SK-N-SH (cell line): ENCODE data around the gene GAB4. TPM values are rescaled to one million over a fixed set of nuclear protein-coding genes. Genes with fewer than 3 reads are reported as not detected.

ENCODE experiments used
- CTCF ChIA-PET: fragments of 300-600, 350-600 bp; formaldehyde crosslinking; extraction: SDS; loops from one replicate; lab custom pipeline; 2021; lab: Yijun Ruan, JAX
- POLR2A ChIA-PET: fragments of 350-600 bp; sonication (Branson Sonifier 250); formaldehyde crosslinking; extraction: SDS; loops from one replicate; lab custom pipeline; 2020; ENCODE audit warnings: antibody characterized with exemption, inconsistent platforms; lab: Yijun Ruan, JAX
- DNase-seq: peaks from one replicate; pipeline ENCODE4 v3.0.0; 2012
- H2AFZ ChIP-seq: fragments of 200-600 bp; sonication (generic); 2 replicates; pipeline ENCODE4 v1.8.1; 2016; ENCODE audit warnings: antibody characterized with exemption, mild to moderate bottlenecking, low read depth
- H3F3A ChIP-seq: fragments of 200-600 bp; sonication (generic); replicated peaks from 2 replicates; pipeline ENCODE3; 2016; ENCODE audit warnings: antibody characterized with exemption, mild to moderate bottlenecking; ENCODE audit not compliant: insufficient read depth
- H3K27ac ChIP-seq, 2 experiments: fragments of 200-500 bp in 1 of 2; fragments of 200-600 bp in 1 of 2; sonication (Bioruptor generic) in 1 of 2; sonication (generic), shearing (Covaris generic) in 1 of 2; 2 replicates each; pipeline versions ENCODE4 v1.5.1 to v1.6.1; 2014 to 2016; ENCODE audit warnings: low read depth in 2 of 2, inconsistent platforms in 1 of 2, low read length in 1 of 2, mild to moderate bottlenecking in 1 of 2, mixed read lengths in 1 of 2
- H3K27me3 ChIP-seq: fragments of 200-600 bp; sonication (generic), shearing (Covaris generic); 2 replicates; pipeline ENCODE4 v1.6.1; 2016; ENCODE audit warnings: mixed run types; ENCODE audit not compliant: insufficient read depth
- H3K36me3 ChIP-seq, 2 experiments: fragments of 200-500 bp in 1 of 2; fragments of 200-600 bp in 1 of 2; sonication (Bioruptor generic) in 1 of 2; sonication (generic) in 1 of 2; replicated peaks in 1 of 2; 2 replicates each; pipeline versions ENCODE3 to v1.5.1; 2014 to 2016; ENCODE audit warnings: low read length in 1 of 2, mild to moderate bottlenecking in 1 of 2; ENCODE audit not compliant: insufficient read depth in 2 of 2, control insufficient read depth in 1 of 2
- H3K4me1 ChIP-seq, 2 experiments: fragments of 200-500 bp in 1 of 2; fragments of 200-600 bp in 1 of 2; sonication (Bioruptor generic) in 1 of 2; sonication (generic), shearing (Covaris generic) in 1 of 2; 2 replicates each; pipeline versions ENCODE4 v1.5.1 to v1.6.1; 2014 to 2016; ENCODE audit warnings: low read depth in 1 of 2, low read length in 1 of 2, mixed run types in 1 of 2; ENCODE audit not compliant: insufficient read depth in 2 of 2, control insufficient read depth in 1 of 2
- H3K4me2 ChIP-seq: fragments of 200-600 bp; sonication (generic), shearing (Covaris generic); 2 replicates; pipeline ENCODE4 v1.6.1; 2017; ENCODE audit warnings: mixed run types
- H3K4me3 ChIP-seq, 2 experiments: fragments of 200-500 bp in 1 of 2; fragments of 200-600 bp in 1 of 2; sonication (Bioruptor generic) in 1 of 2; sonication (generic), shearing (Covaris generic) in 1 of 2; 2 replicates each; pipeline versions ENCODE4 v1.5.1 to v1.8.1; 2014 to 2016; ENCODE audit warnings: low read depth in 2 of 2, inconsistent platforms in 1 of 2, low read length in 1 of 2, mild to moderate bottlenecking in 1 of 2, mixed read lengths in 1 of 2, moderate library complexity in 1 of 2
- H3K79me2 ChIP-seq: fragments of 200-600 bp; sonication (generic); 2 replicates; pipeline ENCODE4 v1.8.1; 2017; ENCODE audit warnings: mild to moderate bottlenecking; ENCODE audit not compliant: insufficient read depth
- H3K9ac ChIP-seq: fragments of 200-600 bp; sonication (generic); 2 replicates; pipeline ENCODE4 v1.6.1; 2017; ENCODE audit warnings: mixed run types
- H3K9me2 ChIP-seq: fragments of 200-600 bp; sonication (generic); 2 replicates; pipeline ENCODE4 v1.6.1; 2017; ENCODE audit warnings: mixed run types
- H3K9me3 ChIP-seq: fragments of 200-600 bp; sonication (generic); 2 replicates; pipeline ENCODE4 v1.6.1; 2017; ENCODE audit warnings: mixed run types, mild to moderate bottlenecking, moderate library complexity
- H4K20me1 ChIP-seq: fragments of 200-600 bp; sonication (generic); 2 replicates; pipeline ENCODE4 v1.6.1; 2017; ENCODE audit warnings: mild to moderate bottlenecking, mixed run types; ENCODE audit not compliant: insufficient read depth
- CTCF ChIP-seq: fragments of 200-600 bp; sonication (generic); IDR thresholded peaks from 2 replicates; pipeline ENCODE4 v1.6.1; 2017; ENCODE audit warnings: antibody characterized with exemption, mild to moderate bottlenecking, moderate library complexity
- ELF1 ChIP-seq: IDR thresholded peaks from 2 replicates; pipeline ENCODE4 v1.4.0; 2012
- EZH2phosphoT487 ChIP-seq: fragments of 200-600 bp; sonication (generic); IDR thresholded peaks from 2 replicates; pipeline ENCODE4 v1.6.1; 2017; ENCODE audit warnings: low read depth, mixed run types, mild to moderate bottlenecking, antibody characterized with exemption, moderate library complexity, borderline replicate concordance
- FOSL2 ChIP-seq: IDR thresholded peaks from 2 replicates; pipeline ENCODE4 v1.4.0; 2012; ENCODE audit warnings: low read depth, mild to moderate bottlenecking, moderate library complexity, borderline replicate concordance
- FOXJ3 ChIP-seq: sonication (generic); formaldehyde crosslinking; IDR thresholded peaks from 2 replicates; pipeline ENCODE4 v1.5.1; 2020; ENCODE audit warnings: mild to moderate bottlenecking, missing genetic modification reagents
- GABPA ChIP-seq: IDR thresholded peaks from 2 replicates; pipeline ENCODE4 v1.4.0; 2012; ENCODE audit warnings: low read depth, mild to moderate bottlenecking
- JUND ChIP-seq: IDR thresholded peaks from 2 replicates; pipeline ENCODE4 v1.4.0; 2012
- MEF2A ChIP-seq: IDR thresholded peaks from 2 replicates; pipeline ENCODE4 v1.4.0; 2012; ENCODE audit warnings: low read depth, borderline replicate concordance
- MXI1 ChIP-seq: IDR thresholded peaks from 2 replicates; pipeline ENCODE4 v1.6.1; 2012; ENCODE audit warnings: mild to moderate bottlenecking, low read depth, low read length, improper control_type of control experiment
- NFIC ChIP-seq: IDR thresholded peaks from 2 replicates; pipeline ENCODE4 v1.4.0; 2012; ENCODE audit warnings: borderline replicate concordance
- NRF1 ChIP-seq: IDR thresholded peaks from 2 replicates; pipeline ENCODE4 v1.6.1; 2012; ENCODE audit warnings: low read depth, mild to moderate bottlenecking, low read length
- RAD21 ChIP-seq: IDR thresholded peaks from 2 replicates; pipeline ENCODE4 v1.6.1; 2012; ENCODE audit warnings: mild to moderate bottlenecking, low read length
- RCOR1 ChIP-seq: fragments of 150-350 bp; IDR thresholded peaks from 2 replicates; pipeline ENCODE4 v1.6.1; 2017; ENCODE audit warnings: antibody characterized with exemption, low read length
- REST ChIP-seq: IDR thresholded peaks from 2 replicates; pipeline ENCODE4 v1.6.1; 2012; ENCODE audit warnings: mild to moderate bottlenecking, low read depth, low read length, moderate library complexity
- RFX5 ChIP-seq: IDR thresholded peaks from 2 replicates; pipeline ENCODE4 v1.6.1; 2012; ENCODE audit warnings: mild to moderate bottlenecking, improper control_type of control experiment, low read length
- RXRA ChIP-seq: IDR thresholded peaks from 2 replicates; pipeline ENCODE4 v1.4.0; 2012; ENCODE audit warnings: low read depth, mild to moderate bottlenecking, borderline replicate concordance
- TAF1 ChIP-seq: IDR thresholded peaks from 2 replicates; pipeline ENCODE4 v1.6.1; 2012; ENCODE audit warnings: low read depth, mild to moderate bottlenecking, low read length, moderate library complexity, borderline replicate concordance
- TCF12 ChIP-seq: IDR thresholded peaks from 2 replicates; pipeline ENCODE4 v1.4.0; 2012
- USF1 ChIP-seq: IDR thresholded peaks from 2 replicates; pipeline ENCODE4 v1.4.0; 2012; ENCODE audit warnings: low read depth, borderline replicate concordance
- YY1 ChIP-seq: IDR thresholded peaks from 2 replicates; pipeline ENCODE4 v1.4.0; 2012; ENCODE audit warnings: low read depth, mild to moderate bottlenecking
- WGBS: methylation state at CpG from one replicate; pipeline ENCODE4 v1.1.6; 2017; ENCODE audit warnings: low lambda C conversion rate; 5-methylcytosine and 5-hydroxymethylcytosine counted together
- polyA plus RNA-seq, 3 experiments: library from polyadenylated mRNA; depleted of rRNA; stranded (reverse); fragments of >200 nt; gene quantifications; 2 replicates each; pipeline ENCODE4 v1.2.3, GENCODE V29; 2012
- TF ChIP-seq, protein P1 (sequence below): IDR thresholded peaks from 2 replicates; pipeline ENCODE4; 2012

GAB4 gene
- polyA plus RNA-seq, 1 of the 3 experiments (the other 2 are of a cell fraction), result not detected

GRCh38 chr22:16965560-16965959 lies 42.5 kb downstream of the GAB4 start:
- no peaks in the 10 kb centered on the region for H3K9me2 ChIP-seq
- H3K9me3 ChIP-seq, result no peaks in the 10 kb centered on the region
- H3K79me2 ChIP-seq, result no peaks in the 10 kb centered on the region
- H3K27me3 ChIP-seq, result 0 out of 2 replicates have a peak, but pooled peaks cover 4% of the 10 kb centered on the region
- TF ChIP-seq YY1 (no peak), FOSL2 (no peak), JUND (no peak), RFX5 (no peak), TAF1 (no peak), RCOR1 (no peak), ELF1 (no peak), MXI1 (no peak), FOXJ3 (no peak), NRF1 (no peak), GABPA (no peak), TCF12 (no peak), NFIC (no peak), MEF2A (no peak), CTCF (no peak), EZH2phosphoT487 (no peak)
- TF ChIP-seq, protein P1, sequence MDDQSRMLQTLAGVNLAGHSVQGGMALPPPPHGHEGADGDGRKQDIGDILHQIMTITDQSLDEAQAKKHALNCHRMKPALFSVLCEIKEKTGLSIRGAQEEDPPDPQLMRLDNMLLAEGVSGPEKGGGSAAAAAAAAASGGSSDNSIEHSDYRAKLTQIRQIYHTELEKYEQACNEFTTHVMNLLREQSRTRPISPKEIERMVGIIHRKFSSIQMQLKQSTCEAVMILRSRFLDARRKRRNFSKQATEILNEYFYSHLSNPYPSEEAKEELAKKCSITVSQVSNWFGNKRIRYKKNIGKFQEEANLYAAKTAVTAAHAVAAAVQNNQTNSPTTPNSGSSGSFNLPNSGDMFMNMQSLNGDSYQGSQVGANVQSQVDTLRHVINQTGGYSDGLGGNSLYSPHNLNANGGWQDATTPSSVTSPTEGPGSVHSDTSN, result no peak
- TF ChIP-seq, all 33 proteins: peak for 0
- Histone ChIP-seq H3K9ac (no peak overlapping the region), H3K36me3 (no peaks in the 10 kb centered on the region), H3K27ac (no peak overlapping the region), H4K20me1 (no peaks in the 10 kb centered on the region), H2AFZ (no peak overlapping the region), H3F3A (no peaks in the 10 kb centered on the region), H3K4me3 (no peak overlapping the region), H3K4me1 (no peaks in the 10 kb centered on the region), H3K4me2 (no peak overlapping the region)
- ChIA-PET CTCF (no interaction called here), POLR2A (no interaction called here)
- DNase-seq, result no peak
- 6% methylated on average over 2 of the region's 5 CpGs for WGBS

GRCh38 chr22:16965083-16965482 lies 42.9 kb downstream of the GAB4 start:
- Histone ChIP-seq H4K20me1 (no peaks in the 10 kb centered on the region), H3K9me3 (no peaks in the 10 kb centered on the region), H3F3A (no peaks in the 10 kb centered on the region), H2AFZ (no peak overlapping the region), H3K9ac (no peak overlapping the region), H3K36me3 (no peaks in the 10 kb centered on the region), H3K4me1 (no peaks in the 10 kb centered on the region), H3K9me2 (no peaks in the 10 kb centered on the region), H3K79me2 (no peaks in the 10 kb centered on the region), H3K4me2 (no peak overlapping the region), H3K4me3 (no peak overlapping the region), H3K27me3 (0 out of 2 replicates have a peak, but pooled peaks cover 4% of the 10 kb centered on the region), H3K27ac (no peak overlapping the region)
- WGBS, result 2% methylated on average over 4 of the region's 7 CpGs
- CTCF ChIA-PET, result no interaction called here
- DNase-seq, result no peak
- POLR2A ChIA-PET, result no interaction called here
- TF ChIP-seq USF1, result no peak
- TF ChIP-seq REST, result no peak
- no peak for TF ChIP-seq RFX5
- no peak for TF ChIP-seq RXRA
- TF ChIP-seq MEF2A, result no peak
- TF ChIP-seq RAD21, result no peak
- TF ChIP-seq, protein P1, result no peak
